Stimulated activated CD4-positive, alpha-beta T cell treated with anti-CD3 and anti-CD28 coated beads, TNF-alpha, amount 100 ng/mL, for 48 hours (primary cell): ENCODE results near the gene CT55.
"Not testable (repeated sequence)": the region's sequence is repeated elsewhere in the genome, so short reads cannot be mapped to it uniquely, and the experiment has no call there.

Experiments
- DNase-seq, 3 donors: peaks; one replicate each; pipeline ENCODE4 v3.0.0-alpha.2; 2020; ENCODE audit warnings: low read depth in 3 of 3

Gene CT55, protein sequence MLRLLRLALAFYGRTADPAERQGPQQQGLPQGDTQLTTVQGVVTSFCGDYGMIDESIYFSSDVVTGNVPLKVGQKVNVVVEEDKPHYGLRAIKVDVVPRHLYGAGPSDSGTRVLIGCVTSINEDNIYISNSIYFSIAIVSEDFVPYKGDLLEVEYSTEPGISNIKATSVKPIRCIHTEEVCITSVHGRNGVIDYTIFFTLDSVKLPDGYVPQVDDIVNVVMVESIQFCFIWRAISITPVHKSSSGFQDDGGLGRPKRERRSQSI

GRCh38 chrX:135170877-135171519 is at the start of gene CT55:
Gene CT55, minus strand, starts transcription at chrX:135171398. Its CDS starts 227 bp downstream, at chrX:135171171.
- DNase-seq: no peak

GRCh38 chrX:135213200-135213844 is 42.1 kb upstream of the CT55 start:
- peak; percentile 18 to 37 (median 30) for DNase-seq

DNA sequence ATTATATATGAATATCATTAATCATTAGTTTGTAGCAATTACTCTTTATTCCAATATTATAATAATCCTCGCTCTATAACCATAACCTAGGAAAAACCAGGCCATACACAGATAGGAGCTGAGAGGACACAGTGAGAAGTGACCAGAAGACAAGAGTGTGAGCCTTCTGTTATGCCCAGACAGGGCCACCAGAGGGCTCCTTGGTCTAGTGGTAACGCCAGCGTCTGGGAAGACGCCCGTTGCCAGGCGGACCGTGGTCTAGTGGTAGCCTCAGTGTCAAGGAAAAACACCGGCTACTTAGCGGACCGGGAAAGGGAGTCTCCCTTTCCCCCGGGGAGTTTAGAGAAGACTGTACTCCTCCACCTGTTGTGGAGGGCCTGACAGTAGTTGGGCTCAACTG is 35.2 kb upstream of the CT55 start:
- DNase-seq: peak in 1 of 3 donors; percentile 9

DNA sequence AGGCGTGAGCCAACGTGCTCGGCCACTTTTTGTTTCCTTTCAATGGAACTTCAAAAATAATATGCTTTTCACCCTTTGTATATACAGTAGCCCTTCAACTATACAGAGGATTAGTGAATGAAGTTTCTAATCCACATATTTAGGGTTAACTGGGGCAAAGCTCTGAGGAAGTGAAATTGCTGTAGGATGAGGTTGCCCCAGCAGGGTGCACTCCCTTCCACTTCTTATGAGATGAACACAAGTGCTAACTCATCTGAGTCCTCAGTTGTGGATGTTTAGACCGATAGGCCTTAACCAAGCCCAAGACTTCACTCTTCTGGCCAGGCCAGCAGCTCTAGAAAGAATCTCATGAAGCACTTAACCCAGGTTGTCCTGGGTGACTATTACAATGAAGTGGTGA is 29.1 kb upstream of the CT55 start:
- no peak for DNase-seq

GRCh38 chrX:135194684-135195083 is 23.5 kb upstream of the CT55 start:
- no peak for DNase-seq

- no peak for DNase-seq
These were observed 22.5 kb upstream of the CT55 start for GRCh38 chrX:135193740-135194139.

DNA sequence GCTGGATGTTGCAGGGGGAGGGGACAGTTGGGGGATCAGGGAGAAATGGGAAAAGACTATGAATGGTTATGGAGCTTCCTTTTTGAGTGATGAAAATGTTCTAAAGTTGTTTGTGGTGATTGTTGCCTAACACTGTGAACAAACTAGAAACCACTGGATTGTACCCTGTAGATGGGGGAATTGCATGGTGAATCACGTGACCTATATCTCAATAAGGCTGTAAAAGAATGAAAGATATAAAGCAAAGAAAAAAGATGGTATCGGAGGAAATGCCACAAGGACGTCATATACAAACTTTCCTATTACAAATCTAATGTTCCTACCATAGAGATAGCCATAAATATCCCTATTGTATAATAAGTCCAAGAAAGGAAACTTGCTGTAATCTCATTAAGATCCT is 20.6 kb upstream of the CT55 start:
- DNase-seq: no peak

DNA sequence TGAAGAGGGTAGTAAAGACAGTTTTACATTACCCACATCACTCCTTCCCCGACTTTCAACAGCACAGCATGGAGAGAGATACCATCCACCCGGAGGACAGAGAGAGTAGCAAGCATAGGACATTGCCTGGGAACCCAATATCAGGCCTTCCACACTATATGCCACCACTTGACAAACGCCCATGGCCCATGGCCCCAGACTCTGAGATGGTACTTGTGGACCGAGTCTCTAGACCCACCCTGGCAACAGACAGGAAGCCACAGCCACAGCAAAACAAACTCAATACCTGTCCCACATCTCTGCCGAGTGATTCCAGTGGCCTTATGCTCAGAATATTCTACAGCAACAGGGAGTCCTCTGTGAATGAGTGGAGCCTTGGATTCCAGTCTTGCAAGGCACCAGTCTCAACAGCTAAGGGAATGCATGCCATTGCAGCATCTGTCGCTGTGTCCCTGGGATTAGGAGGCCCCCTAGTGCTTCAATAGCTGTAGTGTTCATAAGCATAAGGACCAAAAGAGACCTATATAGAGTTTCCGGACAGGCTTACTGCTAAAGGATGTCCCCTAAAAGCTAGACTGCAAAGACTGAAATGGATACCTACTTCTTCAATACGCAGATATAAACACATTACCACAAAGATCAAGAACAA is 14.7 kb upstream of the CT55 start:
- peak in 1 of 3 donors; percentile 4 for DNase-seq

DNA sequence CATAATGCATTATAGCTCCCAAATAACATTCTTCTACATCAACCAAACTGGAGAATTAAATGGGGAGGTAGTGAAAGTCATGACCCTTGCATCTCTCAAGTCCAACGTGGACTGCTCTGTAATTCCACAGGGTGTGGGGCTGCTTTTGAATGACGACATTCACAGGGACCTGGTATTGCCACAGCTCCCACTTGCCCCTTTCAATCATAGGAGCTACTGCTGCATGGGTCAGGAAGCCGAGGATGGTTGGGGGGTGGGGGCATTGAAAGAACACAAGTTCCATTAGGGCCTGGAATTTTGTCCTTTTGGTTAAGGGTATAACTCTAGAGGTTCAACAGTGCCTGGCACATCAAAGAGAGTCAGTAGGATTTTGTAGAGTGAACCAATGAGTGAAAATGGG is 7.4 kb upstream of the CT55 start:
- no peak for DNase-seq

- no peak for DNase-seq
These were observed 730 bp downstream of the CT55 start for GRCh38 chrX:135170468-135170867.

DNA sequence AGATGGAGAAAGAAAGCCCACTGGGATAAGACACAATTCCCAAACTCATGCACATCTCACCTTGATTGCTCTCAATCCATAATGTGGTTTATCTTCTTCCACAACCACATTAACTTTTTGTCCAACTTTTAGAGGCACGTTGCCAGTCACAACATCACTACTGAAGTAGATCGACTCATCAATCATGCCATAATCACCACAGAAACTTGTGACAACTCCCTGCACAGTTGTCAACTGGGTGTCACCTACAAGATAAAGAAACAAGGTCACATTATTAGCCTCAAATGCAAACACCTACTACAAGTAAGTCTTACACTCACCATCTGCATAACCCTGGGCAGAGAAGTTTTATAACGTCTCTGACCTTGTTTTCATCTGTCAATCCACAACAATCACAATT is 1.7 kb downstream of the CT55 start:
- not testable (repeated sequence) for DNase-seq

DNA sequence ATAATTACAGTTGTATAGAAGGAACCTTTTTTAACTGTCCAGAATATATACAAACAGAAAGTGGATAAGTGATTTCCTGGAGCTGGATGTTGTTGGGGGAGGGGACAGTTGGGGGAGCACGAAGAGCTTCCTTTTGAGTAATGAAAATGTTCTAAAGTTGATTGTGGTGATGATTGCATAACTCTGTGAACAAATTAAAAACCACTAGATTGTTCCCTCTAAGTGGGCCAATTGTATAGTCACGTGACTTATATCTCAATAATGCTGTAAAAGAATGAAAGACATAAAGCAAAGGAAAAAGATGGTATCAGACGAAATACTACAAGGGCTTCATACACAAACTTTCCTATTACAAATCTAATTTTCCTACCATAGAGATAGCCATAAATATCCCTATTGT is 2.7 kb downstream of the CT55 start:
- no peak for DNase-seq

GRCh38 chrX:135154688-135155087 is 16.5 kb downstream of the CT55 start:
- DNase-seq: not testable (repeated sequence)

GRCh38 chrX:135126145-135126544 is 45.1 kb downstream of the CT55 start:
- not testable (repeated sequence) for DNase-seq

GRCh38 chrX:135120056-135120576 is 51.1 kb downstream of the CT55 start, which contains the start of gene ETDB:
Gene ETDB, minus strand, starts transcription at chrX:135120526. Its CDS starts 1,265 bp downstream, at chrX:135119261.
- not testable (repeated sequence) for DNase-seq

DNA sequence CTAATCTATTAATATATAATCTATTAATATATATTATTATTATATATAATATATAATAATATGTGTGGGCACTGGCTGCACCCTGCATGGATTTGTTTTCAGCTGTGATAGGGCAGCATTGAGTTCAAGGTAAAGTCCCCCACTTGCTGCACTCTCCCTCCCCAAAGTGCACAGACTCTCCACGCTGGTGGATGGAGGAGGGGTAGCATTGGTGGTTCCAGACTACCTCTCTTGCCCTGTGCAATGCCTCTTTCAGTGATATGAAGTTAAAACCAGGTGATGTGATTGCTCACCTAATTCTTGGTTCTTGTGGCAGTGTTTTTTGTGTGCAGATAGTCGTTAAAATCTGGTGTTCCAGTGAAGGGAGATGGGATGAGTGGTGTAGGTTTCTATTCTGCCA is 55.1 kb downstream of the CT55 start:
- DNase-seq: not testable (repeated sequence)

- DNase-seq: no peak
These were observed 56.8 kb downstream of the CT55 start for GRCh38 chrX:135114392-135114791.

DNA sequence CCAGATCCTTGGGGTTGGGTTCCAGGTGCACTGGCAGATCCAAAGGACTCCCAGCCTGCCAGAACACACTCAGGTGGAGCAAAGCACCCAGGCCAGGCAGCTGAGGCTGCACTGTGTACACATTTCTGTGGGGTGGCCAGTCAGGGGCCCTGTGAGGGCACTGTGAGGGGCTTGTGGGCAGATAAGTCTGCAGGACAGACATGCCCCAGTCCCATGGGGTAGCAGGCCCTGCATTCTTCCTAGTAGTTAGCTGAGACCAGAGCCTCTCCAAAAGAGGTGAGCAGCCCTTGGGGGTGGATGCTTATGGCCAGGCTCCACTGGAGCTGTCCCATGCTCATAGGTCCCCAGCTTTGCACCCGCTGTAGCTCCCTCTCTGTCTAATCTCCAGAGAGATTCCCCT is 58.5 kb downstream of the CT55 start:
- DNase-seq: no peak

GRCh38 chrX:135112096-135112729 is 59.0 kb downstream of the CT55 start:
- DNase-seq: peak in 1 of 3 donors; percentile 10

- DNase-seq: no peak
These were observed 61.6 kb downstream of the CT55 start for GRCh38 chrX:135109554-135109953.
